ENCODE measurements around the gene PRKAG2.

DNA sequence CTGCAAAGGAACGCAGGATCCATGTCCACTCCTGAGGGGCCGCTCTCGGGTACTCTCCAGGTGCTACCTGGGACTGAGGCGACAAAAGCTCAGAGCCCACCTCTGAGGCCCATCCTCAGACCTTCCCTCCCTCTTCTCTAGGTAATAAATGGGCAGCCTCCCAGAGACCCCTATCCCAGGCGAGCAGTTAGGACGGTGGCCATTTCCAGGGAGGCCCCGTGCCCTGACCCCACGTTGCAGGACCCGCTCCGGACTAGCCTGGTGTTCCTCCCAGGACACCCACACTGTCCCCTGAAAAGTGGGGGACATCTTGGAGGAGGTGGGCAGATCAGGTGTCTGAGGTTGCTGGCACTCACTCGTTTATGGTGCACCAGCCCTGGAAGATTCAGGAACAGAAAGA, 44.3 kb downstream of the PRKAG2 start:
- TF ChIP-seq POLR2A (IDR thresholded peaks at IDR 0.05) (no peak), CTCF (IDR thresholded peaks at IDR 0.05) (no peak)

All from lower leg skin (tissue), 3 donors.